H1 (cell line): ENCODE results near the gene ADCY2. TPM values are rescaled to one million over a fixed set of nuclear protein-coding genes. Genes with fewer than 3 reads are reported as not detected.

ENCODE experiments used
- CTCF ChIA-PET: fragments of 300-600 bp; sonication (Branson Sonifier 250); formaldehyde crosslinking; loops from one replicate; lab custom pipeline; 2021; ENCODE audit not compliant: partially characterized antibody; lab: Charles Lee
- POLR2A ChIA-PET: fragments of 300-600 bp; sonication (Branson Sonifier 250); formaldehyde crosslinking; loops from one replicate; lab custom pipeline; 2021; ENCODE audit warnings: inconsistent platforms; ENCODE audit not compliant: partially characterized antibody; lab: Charles Lee
- DNase-seq, 2 experiments: peaks; one replicate each; pipeline versions ENCODE4 v3.0.0 to v3.0.0-alpha.2; 2010 to 2022; ENCODE audit warnings: low spot score in 2 of 2, low read depth in 1 of 2, mixed read lengths in 1 of 2
- FAIRE-seq: peaks from 2 replicates; lab custom pipeline; 2011; peaks lifted over from hg19 to GRCh38; lab: Jason Lieb, UNC
- H2AFZ ChIP-seq: 2 replicates; pipeline ENCODE4 v1.8.1; 2012; ENCODE audit warnings: low read length, inconsistent platforms
- H2AK5ac ChIP-seq: 2 replicates; pipeline ENCODE4 v1.6.1; 2013; ENCODE audit warnings: low read depth, low read length
- H2BK120ac ChIP-seq: replicated peaks from 2 replicates; pipeline ENCODE3; 2013; ENCODE audit warnings: low read depth, low read length, inconsistent platforms
- H2BK12ac ChIP-seq: 2 replicates; pipeline ENCODE4 v1.6.1; 2013; ENCODE audit warnings: low read depth, low read length
- H2BK15ac ChIP-seq: 2 replicates; pipeline ENCODE4 v1.6.1; 2013; ENCODE audit warnings: low read length
- H2BK20ac ChIP-seq: 2 replicates; pipeline ENCODE4 v1.6.1; 2013; ENCODE audit warnings: low read length
- H2BK5ac ChIP-seq: 2 replicates; pipeline ENCODE4 v1.6.1; 2013; ENCODE audit warnings: low read depth, low read length
- H3K14ac ChIP-seq: 2 replicates; pipeline ENCODE4 v1.6.1; 2013; ENCODE audit warnings: inconsistent platforms; ENCODE audit not compliant: insufficient read length
- H3K18ac ChIP-seq: 2 replicates; pipeline ENCODE4 v1.6.1; 2013; ENCODE audit warnings: low read length; ENCODE audit errors: extremely low read depth
- H3K23ac ChIP-seq: 2 replicates; pipeline ENCODE4 v1.6.1; 2013; ENCODE audit warnings: inconsistent platforms; ENCODE audit not compliant: insufficient read length
- H3K23me2 ChIP-seq: 2 replicates; pipeline ENCODE4 v1.6.1; 2013; ENCODE audit warnings: low read depth, low read length
- H3K27ac ChIP-seq: 2 replicates; pipeline ENCODE4 v1.6.1; 2011; ENCODE audit warnings: low read depth, low read length, inconsistent platforms
- H3K27me3 ChIP-seq, 4 experiments: replicated peaks in 1 of 4; 1 replicate in 1 of 4; 2 replicates in 3 of 4; pipeline versions ENCODE4 v1.6.1 to v1.8.1; 2011 to 2013; ENCODE audit warnings: low read length in 3 of 4, mild to moderate bottlenecking in 3 of 4, inconsistent platforms in 2 of 4, mixed read lengths in 2 of 4, moderate library complexity in 1 of 4; ENCODE audit not compliant: control insufficient read depth in 3 of 4, insufficient read depth in 3 of 4; ENCODE audit errors: extremely low read depth in 1 of 4
- H3K36me3 ChIP-seq, 4 experiments: 2 replicates each; pipeline versions ENCODE4 v1.6.1 to v1.8.1; 2011 to 2013; ENCODE audit warnings: mild to moderate bottlenecking in 4 of 4, low read length in 3 of 4, moderate library complexity in 2 of 4, control low read depth in 1 of 4, inconsistent platforms in 1 of 4; ENCODE audit not compliant: insufficient read depth in 4 of 4, control insufficient read depth in 2 of 4
- H3K4ac ChIP-seq: replicated peaks from 2 replicates; pipeline ENCODE3; 2013; ENCODE audit warnings: low read length, low read depth, mixed read lengths, inconsistent platforms; ENCODE audit not compliant: insufficient read length
- H3K4me1 ChIP-seq, 4 experiments: replicated peaks in 1 of 4; 1 replicate in 1 of 4; 2 replicates in 3 of 4; pipeline versions ENCODE4 v1.6.1 to v1.8.1; 2011 to 2013; ENCODE audit warnings: low read length in 3 of 4, inconsistent platforms in 2 of 4, mixed read lengths in 1 of 4; ENCODE audit not compliant: insufficient read depth in 4 of 4, control insufficient read depth in 3 of 4
- H3K4me2 ChIP-seq, 2 experiments: 2 replicates each; pipeline versions ENCODE4 v1.6.1 to v1.8.1; 2011 to 2013; ENCODE audit warnings: low read depth in 2 of 2, low read length in 2 of 2, control low read depth in 1 of 2, inconsistent platforms in 1 of 2, mild to moderate bottlenecking in 1 of 2; ENCODE audit not compliant: insufficient read depth in 1 of 2
- H3K4me3 ChIP-seq, 4 experiments: fragments of 200-600, 300-600 bp in 1 of 4; sonication (generic), shearing (Covaris generic), sonication (Bioruptor Twin) in 1 of 4; 2 replicates each; pipeline versions ENCODE4 v1.5.1 to v1.8.1; 2011 to 2016; ENCODE audit warnings: low read length in 4 of 4, low read depth in 3 of 4, control low read depth in 2 of 4, inconsistent platforms in 2 of 4, mild to moderate bottlenecking in 2 of 4, mixed read lengths in 1 of 4, moderate library complexity in 1 of 4; ENCODE audit not compliant: insufficient read depth in 2 of 4; ENCODE audit errors: extremely low read depth in 1 of 4
- H3K56ac ChIP-seq: replicated peaks from 2 replicates; pipeline ENCODE3; 2013; ENCODE audit warnings: low read depth, mild to moderate bottlenecking, mixed read lengths, low read length, inconsistent platforms; ENCODE audit not compliant: insufficient read length
- H3K79me1 ChIP-seq: 2 replicates; pipeline ENCODE4 v1.6.1; 2013; ENCODE audit warnings: low read depth, low read length, control low read depth
- H3K79me2 ChIP-seq, 2 experiments: 2 replicates each; pipeline versions ENCODE4 v1.6.1 to v1.8.1; 2012 to 2013; ENCODE audit warnings: low read length in 2 of 2, mild to moderate bottlenecking in 2 of 2, inconsistent platforms in 1 of 2; ENCODE audit not compliant: insufficient read depth in 2 of 2, control insufficient read depth in 1 of 2
- H3K9ac ChIP-seq, 4 experiments: replicated peaks in 1 of 4; 1 replicate in 1 of 4; 2 replicates in 3 of 4; pipeline versions ENCODE4 v1.6.1 to v1.8.1; 2011 to 2013; ENCODE audit warnings: low read depth in 3 of 4, low read length in 3 of 4, control low read depth in 2 of 4, mild to moderate bottlenecking in 2 of 4, moderate library complexity in 2 of 4, inconsistent platforms in 1 of 4; ENCODE audit errors: extremely low read depth in 1 of 4
- H3K9me3 ChIP-seq, 2 experiments: 2 replicates each; pipeline versions ENCODE4 v1.6.1 to v1.8.1; 2012 to 2013; ENCODE audit warnings: mild to moderate bottlenecking in 2 of 2, moderate library complexity in 2 of 2, control low read depth in 1 of 2, inconsistent platforms in 1 of 2, low read depth in 1 of 2, low read length in 1 of 2, mixed read lengths in 1 of 2; ENCODE audit not compliant: insufficient read depth in 2 of 2
- H4K20me1 ChIP-seq, 2 experiments: replicated peaks in 1 of 2; 2 replicates each; pipeline versions ENCODE3 to v1.8.1; 2011 to 2013; ENCODE audit warnings: inconsistent platforms in 2 of 2, low read length in 2 of 2, mild to moderate bottlenecking in 1 of 2; ENCODE audit not compliant: insufficient read depth in 2 of 2, control insufficient read depth in 1 of 2
- H4K5ac ChIP-seq: 2 replicates; pipeline ENCODE4 v1.6.1; 2013; ENCODE audit warnings: low read length, low read depth, mixed read lengths, inconsistent platforms; ENCODE audit not compliant: insufficient read length
- H4K8ac ChIP-seq: 2 replicates; pipeline ENCODE4 v1.8.0; 2013; ENCODE audit warnings: mild to moderate bottlenecking, moderate library complexity, low read length, inconsistent platforms; ENCODE audit not compliant: insufficient read depth; ENCODE audit errors: extremely low read depth
- H4K91ac ChIP-seq: replicated peaks from 2 replicates; pipeline ENCODE3; 2013; ENCODE audit warnings: low read length, mixed read lengths, inconsistent platforms; ENCODE audit not compliant: insufficient read length
- GTF2F1 ChIP-seq: IDR thresholded peaks from 2 replicates; pipeline ENCODE4 v1.6.1; 2012; ENCODE audit warnings: low read depth, low read length, improper control_type of control experiment, borderline replicate concordance
- JUND ChIP-seq: IDR thresholded peaks from 2 replicates; pipeline ENCODE4 v1.6.1; 2011; ENCODE audit warnings: mild to moderate bottlenecking, improper control_type of control experiment, low read length
- SIN3A ChIP-seq, 2 experiments: IDR thresholded peaks in 1 of 2; conservative IDR thresholded peaks in 1 of 2; 2 replicates each; pipeline ENCODE4 v1.6.1; 2011 to 2012; ENCODE audit warnings: low read length in 2 of 2, improper control_type of control experiment in 1 of 2, low read depth in 1 of 2, mild to moderate bottlenecking in 1 of 2
- USF2 ChIP-seq: IDR thresholded peaks from 2 replicates; pipeline ENCODE4 v1.6.1; 2011; ENCODE audit warnings: low read length, improper control_type of control experiment
- WGBS, 2 experiments: shearing (Covaris generic) in 1 of 2; methylation state at CpG; one replicate each; pipeline versions ENCODE4 v1.1.6 to v1.1.7; 2013 to 2015; ENCODE audit warnings: low lambda C conversion rate in 2 of 2, mixed read lengths in 2 of 2, inconsistent platforms in 1 of 2, low coverage in 1 of 2, missing lambda C conversion rate in 1 of 2; ENCODE audit not compliant: insufficient replicate concordance in 2 of 2, insufficient coverage in 1 of 2, insufficient read length in 1 of 2; ENCODE audit errors: extremely low coverage in 1 of 2, missing lambda C conversion rate in 1 of 2; 5-methylcytosine and 5-hydroxymethylcytosine counted together
- polyA plus RNA-seq, 7 experiments: library from polyadenylated mRNA; depleted of rRNA in 3 of 7; stranded (reverse) in 5 of 7; unstranded in 2 of 7; fragments of >200 nt in 5 of 7; fragments of 200-250 nt in 2 of 7; gene quantifications; 1 replicate in 5 of 7; 2 replicates in 1 of 7; 4 replicates in 1 of 7; pipeline versions ENCODE4 v1.2.1 to v1.2.3, GENCODE V29; 2011 to 2013; ENCODE audit warnings: missing spikeins in 2 of 7, mixed read lengths in 2 of 7
- total RNA-seq: library from RNA; stranded (reverse); fragmentation: NEBNext Ultra II Directional; extraction: Animal tissue kit (Norgen Biotek cat#: 25700); gene quantifications from 2 replicates; pipeline ENCODE4 v1.2.1, GENCODE V29; 2021

ADCY2 gene
- total and polyA plus RNA-seq, 2 of the 8 experiments (the other 6 are each of a cell fraction or from before 2014, with no cell fraction given): 35.8 to 122 TPM

- H3K4me3 ChIP-seq: no peak overlapping the region
- no peak overlapping the region for H3K4ac ChIP-seq
- no peak overlapping the region for H2AFZ ChIP-seq
- no peaks in the 10 kb centered on the region; a peak in 2 of 4 replicates for H3K79me2 ChIP-seq
- 91% methylated on average over 5 of the region's 5 CpGs; no CpG with 5 or more reads in 1 of the 2 experiments for WGBS, 2 experiments
- H3K27me3 ChIP-seq: no peaks in the 10 kb centered on the region
- no peak overlapping the region for H2BK15ac ChIP-seq
- no peak for DNase-seq
- no peak overlapping the region for H3K4me2 ChIP-seq
- H3K56ac ChIP-seq: no peak overlapping the region
- no peak overlapping the region for H2AK5ac ChIP-seq
- no peaks in the 10 kb centered on the region; the same call in 1 of the 2 replicates for H3K79me1 ChIP-seq
- H3K27ac ChIP-seq: no peak overlapping the region
- TF ChIP-seq USF2: no peak
- TF ChIP-seq JUND: no peak
- TF ChIP-seq SIN3A (conservative IDR thresholded peaks at IDR 0.05 in 1 of 2, IDR thresholded peaks at IDR 0.05 in 1 of 2; ENCODE audit: low read depth in 1 of 2, low read length in 2 of 2): no peak
- no peak for TF ChIP-seq GTF2F1
- FAIRE-seq: no peak
- no peak overlapping the region for H4K8ac ChIP-seq
- H4K20me1 ChIP-seq: peaks cover 0 to 1% of the 10 kb centered on the region in 2 experiments
- H4K91ac ChIP-seq: no peak overlapping the region
- no peaks in the 10 kb centered on the region for H3K4me1 ChIP-seq
- no peak overlapping the region for H3K14ac ChIP-seq
- H2BK120ac ChIP-seq: no peak overlapping the region
- no peak overlapping the region for H3K18ac ChIP-seq
- POLR2A ChIA-PET: interaction anchor here (1.2 kb wide), 1 partner anchor 10 kb away, joined by 3 read pairs; no protein-coding TSS in a partner anchor
- CTCF ChIA-PET: no interaction called here
- H2BK12ac ChIP-seq: no peak overlapping the region
- H3K36me3 ChIP-seq: peaks cover 0 to 42% (median 12%) of the 10 kb centered on the region in 4 experiments; a peak in 7 of 8 replicates
- no peaks in the 10 kb centered on the region for H3K9me3 ChIP-seq
- H2BK20ac ChIP-seq: no peak overlapping the region
- H3K23me2 ChIP-seq: no peaks in the 10 kb centered on the region
- no peak overlapping the region for H3K23ac ChIP-seq
- H4K5ac ChIP-seq: no peak overlapping the region
- H3K9ac ChIP-seq: no peak overlapping the region
- no peak overlapping the region for H2BK5ac ChIP-seq
Observed at GRCh38 chr5:7629561-7629960, 233.6 kb downstream of the ADCY2 start.
